Keratinocyte (primary cell): ENCODE measurements around the gene MLLT3. TPM values are rescaled to one million over a fixed set of nuclear protein-coding genes. Genes with fewer than 3 reads are reported as not detected.

ENCODE experiments used
- DNase-seq: peaks from one replicate; pipeline ENCODE4 v3.0.0-alpha.2; 2011; ENCODE audit warnings: low read depth, missing footprints, low spot score
- FAIRE-seq: peaks from 2 replicates; lab custom pipeline; 2011; peaks lifted over from hg19 to GRCh38; lab: Jason Lieb, UNC
- H2AFZ ChIP-seq: 2 replicates; pipeline ENCODE4 v1.6.0; 2012; ENCODE audit warnings: low read length, control low read depth, inconsistent platforms; ENCODE audit not compliant: control insufficient read depth
- H3K27ac ChIP-seq: 2 replicates; pipeline ENCODE4 v1.5.1; 2011; ENCODE audit warnings: low read length; ENCODE audit not compliant: control insufficient read depth, insufficient read depth
- H3K27me3 ChIP-seq: 3 replicates; pipeline ENCODE4 v1.6.0; 2011; ENCODE audit warnings: low read length; ENCODE audit not compliant: control insufficient read depth, insufficient read depth; ENCODE audit errors: extremely low read depth
- H3K36me3 ChIP-seq, 2 experiments: 2 replicates in 1 of 2; 3 replicates in 1 of 2; pipeline ENCODE4 v1.5.1; 2011; ENCODE audit warnings: low read length in 2 of 2, mild to moderate bottlenecking in 1 of 2; ENCODE audit not compliant: control insufficient read depth in 2 of 2, insufficient read depth in 2 of 2; ENCODE audit errors: extremely low read depth in 1 of 2
- H3K4me1 ChIP-seq: 3 replicates; pipeline ENCODE4 v1.5.1; 2011; ENCODE audit warnings: low read length; ENCODE audit not compliant: control insufficient read depth, insufficient read depth; ENCODE audit errors: extremely low read depth
- H3K4me2 ChIP-seq: 3 replicates; pipeline ENCODE4 v1.6.0; 2011; ENCODE audit warnings: low read depth, low read length; ENCODE audit not compliant: control insufficient read depth, insufficient read depth; ENCODE audit errors: extremely low read depth
- H3K4me3 ChIP-seq, 3 experiments: fragments of 200-600 bp in 1 of 3; sonication (generic) in 1 of 3; 2 replicates in 2 of 3; 3 replicates in 1 of 3; pipeline ENCODE4 v1.5.1; 2011 to 2016; ENCODE audit warnings: low read length in 3 of 3, mild to moderate bottlenecking in 3 of 3, control low read depth in 2 of 3, inconsistent platforms in 1 of 3, low read depth in 1 of 3, mixed read lengths in 1 of 3, mixed run types in 1 of 3, moderate library complexity in 1 of 3; ENCODE audit not compliant: control insufficient read depth in 2 of 3, insufficient read depth in 2 of 3; ENCODE audit errors: extremely low read depth in 1 of 3
- H3K79me2 ChIP-seq: 2 replicates; pipeline ENCODE4 v1.6.0; 2012; ENCODE audit warnings: low read length; ENCODE audit not compliant: control insufficient read depth, insufficient read depth
- H3K9ac ChIP-seq: 3 replicates; pipeline ENCODE4 v1.6.0; 2011; ENCODE audit warnings: low read length; ENCODE audit not compliant: control insufficient read depth, insufficient read depth; ENCODE audit errors: extremely low read depth
- H3K9me1 ChIP-seq: 3 replicates; pipeline ENCODE4 v1.6.0; 2011; ENCODE audit warnings: low read length; ENCODE audit not compliant: control insufficient read depth, insufficient read depth; ENCODE audit errors: extremely low read depth
- H3K9me3 ChIP-seq: 2 replicates; pipeline ENCODE4 v1.5.1; 2012; ENCODE audit warnings: low read depth, low read length; ENCODE audit not compliant: control insufficient read depth
- H4K20me1 ChIP-seq: 3 replicates; pipeline ENCODE4 v1.6.0; 2011; ENCODE audit warnings: low read length; ENCODE audit not compliant: control insufficient read depth, insufficient read depth; ENCODE audit errors: extremely low read depth
- EZH2 ChIP-seq: IDR thresholded peaks from one replicate; pipeline ENCODE4 v1.6.1; 2012; ENCODE audit warnings: inconsistent platforms, mild to moderate bottlenecking, low read length, moderate library complexity
- dilution Hi-C: fragments of 300-500 bp; cut with MboI; formaldehyde crosslinking; loops from one replicate; pipeline ENCODE4 v1.7.0; 2020; ENCODE audit warnings: low sequenced_read_pairs; ENCODE audit not compliant: extremely low pct_ligation_motif_present
- polyA plus RNA-seq, 5 experiments: library from polyadenylated mRNA; depleted of rRNA in 3 of 5; stranded (reverse) in 3 of 5; stranded (forward) in 1 of 5; unstranded in 1 of 5; fragments of >200 nt; gene quantifications; 1 replicate in 1 of 5; 2 replicates in 3 of 5; 3 replicates in 1 of 5; pipeline versions ENCODE4 v1.2.1 to v1.2.3, GENCODE V29; 2011 to 2012; ENCODE audit warnings: missing spikeins in 2 of 5, low read depth in 1 of 5, low replicate concordance in 1 of 5
- TF ChIP-seq, protein P1 (sequence below), 3 experiments: IDR thresholded peaks in 1 of 3; conservative IDR thresholded peaks in 1 of 3; optimal IDR thresholded peaks in 1 of 3; 2 replicates in 2 of 3; 3 replicates in 1 of 3; pipeline versions ENCODE3 to v1.5.1; 2011; ENCODE audit warnings: low read length in 3 of 3, mild to moderate bottlenecking in 3 of 3, moderate library complexity in 2 of 3, control low read depth in 1 of 3, inconsistent platforms in 1 of 3; ENCODE audit not compliant: insufficient read depth in 2 of 3; ENCODE audit errors: extremely low read depth in 1 of 3

Gene MLLT3
- polyA plus RNA-seq, 1 donor (not counting 4 experiments of a cell fraction or from before 2014, with no cell fraction given), result 17.0 TPM

DNA sequence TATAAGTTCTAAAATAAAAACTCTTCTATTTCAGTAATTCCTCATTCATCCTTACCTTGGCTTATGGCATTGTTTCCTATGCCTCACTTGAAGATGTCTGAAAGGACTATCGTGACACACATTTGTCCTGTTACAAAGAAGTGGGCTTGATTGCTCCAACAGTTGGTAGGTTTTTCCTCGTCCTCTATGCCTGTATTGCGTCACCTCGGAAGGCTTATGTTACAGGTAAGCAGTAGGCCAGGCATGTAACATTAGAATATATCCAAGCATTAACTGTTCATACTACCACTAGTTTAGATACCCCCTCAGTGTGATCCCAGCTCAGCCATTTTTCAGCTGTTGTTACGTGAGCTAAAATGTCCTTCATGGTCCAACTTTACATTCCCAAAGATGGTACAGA lies 116.7 kb downstream of the MLLT3 start:
- H3K27ac ChIP-seq, result no peak overlapping the region
- no peaks in the 10 kb centered on the region for H3K9me3 ChIP-seq
- H3K9ac ChIP-seq, result no peak overlapping the region
- no peaks in the 10 kb centered on the region for H3K79me2 ChIP-seq
- DNase-seq (no peak), FAIRE-seq (no peak)
- dilution Hi-C loops, result no loop called here
- no peak overlapping the region for H3K4me2 ChIP-seq
- TF ChIP-seq EZH2, result no peak
- TF ChIP-seq, protein P1, sequence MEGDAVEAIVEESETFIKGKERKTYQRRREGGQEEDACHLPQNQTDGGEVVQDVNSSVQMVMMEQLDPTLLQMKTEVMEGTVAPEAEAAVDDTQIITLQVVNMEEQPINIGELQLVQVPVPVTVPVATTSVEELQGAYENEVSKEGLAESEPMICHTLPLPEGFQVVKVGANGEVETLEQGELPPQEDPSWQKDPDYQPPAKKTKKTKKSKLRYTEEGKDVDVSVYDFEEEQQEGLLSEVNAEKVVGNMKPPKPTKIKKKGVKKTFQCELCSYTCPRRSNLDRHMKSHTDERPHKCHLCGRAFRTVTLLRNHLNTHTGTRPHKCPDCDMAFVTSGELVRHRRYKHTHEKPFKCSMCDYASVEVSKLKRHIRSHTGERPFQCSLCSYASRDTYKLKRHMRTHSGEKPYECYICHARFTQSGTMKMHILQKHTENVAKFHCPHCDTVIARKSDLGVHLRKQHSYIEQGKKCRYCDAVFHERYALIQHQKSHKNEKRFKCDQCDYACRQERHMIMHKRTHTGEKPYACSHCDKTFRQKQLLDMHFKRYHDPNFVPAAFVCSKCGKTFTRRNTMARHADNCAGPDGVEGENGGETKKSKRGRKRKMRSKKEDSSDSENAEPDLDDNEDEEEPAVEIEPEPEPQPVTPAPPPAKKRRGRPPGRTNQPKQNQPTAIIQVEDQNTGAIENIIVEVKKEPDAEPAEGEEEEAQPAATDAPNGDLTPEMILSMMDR (optimal IDR thresholded peaks at IDR 0.05 in 1 of 3, IDR thresholded peaks at IDR 0.05 in 1 of 3, conservative IDR thresholded peaks at IDR 0.05 in 1 of 3; ENCODE audit: extremely low read depth in 1 of 3, insufficient read depth in 2 of 3, low read length in 3 of 3), result no peak
- no peaks in the 10 kb centered on the region for H3K36me3 ChIP-seq
- no peaks in the 10 kb centered on the region for H4K20me1 ChIP-seq
- H2AFZ ChIP-seq, result no peak overlapping the region
- H3K9me1 ChIP-seq, result no peaks in the 10 kb centered on the region
- H3K4me1 ChIP-seq, result no peaks in the 10 kb centered on the region
- H3K4me3 ChIP-seq, result no peak overlapping the region
- no peaks in the 10 kb centered on the region for H3K27me3 ChIP-seq

DNA sequence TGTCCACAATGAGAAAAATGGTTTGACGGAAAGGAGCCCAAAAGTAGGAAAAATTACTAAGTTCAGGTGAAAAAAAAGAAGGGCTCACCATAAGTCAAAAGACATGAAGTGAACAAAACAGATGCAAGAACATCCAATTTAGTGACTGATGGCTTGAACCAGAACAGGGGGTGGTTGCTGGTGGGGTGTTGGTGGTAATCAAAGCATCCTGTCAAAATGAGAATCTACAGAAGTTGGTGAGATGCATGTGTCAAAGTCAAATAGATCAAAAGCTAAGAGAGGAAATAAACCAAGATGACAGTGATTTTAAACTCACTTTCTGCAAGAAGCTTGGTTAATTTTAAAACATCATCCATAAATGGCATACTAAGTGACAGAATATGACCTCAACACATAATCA lies 117.4 kb downstream of the MLLT3 start:
- FAIRE-seq, result no peak
- Histone ChIP-seq H3K9me3 (no peaks in the 10 kb centered on the region), H3K79me2 (no peaks in the 10 kb centered on the region), H3K27me3 (no peaks in the 10 kb centered on the region), H2AFZ (no peak overlapping the region), H4K20me1 (no peaks in the 10 kb centered on the region), H3K4me1 (no peaks in the 10 kb centered on the region), H3K9me1 (no peaks in the 10 kb centered on the region), H3K4me3 (no peak overlapping the region), H3K36me3 (no peaks in the 10 kb centered on the region), H3K4me2 (no peak overlapping the region), H3K9ac (no peak overlapping the region), H3K27ac (no peak overlapping the region)
- no peak for DNase-seq
- dilution Hi-C loops, result no loop called here
- TF ChIP-seq, protein P1 (optimal IDR thresholded peaks at IDR 0.05 in 1 of 3, IDR thresholded peaks at IDR 0.05 in 1 of 3, conservative IDR thresholded peaks at IDR 0.05 in 1 of 3; ENCODE audit: extremely low read depth in 1 of 3, insufficient read depth in 2 of 3, low read length in 3 of 3), result no peak
- no peak for TF ChIP-seq EZH2
